Upper lobe of left lung (tissue), 6 donors: ENCODE results near the gene ZC3HAV1L. TPM values are rescaled to one million over a fixed set of nuclear protein-coding genes. Genes with fewer than 3 reads are reported as not detected.

ENCODE experiments used
- ATAC-seq, 2 donors: fragments of 200-7000 bp; cut with Tn5 transposase; one replicate each; pipeline ENCODE4 v1.9.1; 2022; ENCODE audit warnings: mild to moderate bottlenecking in 2 of 2, moderate library complexity in 2 of 2; ENCODE audit not compliant: low FRiP score in 2 of 2
- DNase-seq, 2 donors: peaks; one replicate each; pipeline ENCODE4 v3.0.0-alpha.2; 2019 to 2020
- H3K27ac ChIP-seq, 4 donors: fragments of 200-600 bp; sonication (generic); one replicate each; pipeline ENCODE4 v1.5.1; 2016 to 2019
- H3K27me3 ChIP-seq, 4 donors: fragments of 200-600 bp; sonication (generic); one replicate each; pipeline ENCODE4 v1.5.1; 2017 to 2019
- H3K36me3 ChIP-seq, 4 donors: fragments of 200-600 bp; sonication (generic); one replicate each; pipeline ENCODE4 v1.5.1; 2016 to 2019
- H3K4me1 ChIP-seq, 4 donors: fragments of 200-600 bp; sonication (generic); one replicate each; pipeline ENCODE4 v1.5.1; 2018 to 2019
- H3K4me3 ChIP-seq, 4 donors: fragments of 200-600 bp; sonication (generic); one replicate each; pipeline ENCODE4 v1.5.1; 2017 to 2019; ENCODE audit warnings: mild to moderate bottlenecking in 2 of 4, moderate library complexity in 1 of 4
- H3K9me3 ChIP-seq, 4 donors: fragments of 200-600 bp; sonication (generic); one replicate each; pipeline ENCODE4 v1.5.1; 2018 to 2019
- CTCF ChIP-seq, 6 experiments: fragments of 450-650 bp in 4 of 6; fragments of 200-600 bp in 2 of 6; sonication (generic) in 2 of 6; IDR thresholded peaks; one replicate each; pipeline ENCODE4 v1.5.1; 2016 to 2019; ENCODE audit warnings: antibody characterized with exemption in 6 of 6
- EP300 ChIP-seq, 4 donors: sonication (generic); formaldehyde crosslinking; IDR thresholded peaks; one replicate each; pipeline ENCODE4 v1.5.1; 2017; ENCODE audit warnings: antibody characterized with exemption in 4 of 4, control low read depth in 2 of 4
- POLR2A ChIP-seq, 4 donors: fragments of 450-650 bp; IDR thresholded peaks; one replicate each; pipeline ENCODE4 v1.5.1; 2016 to 2017; ENCODE audit warnings: antibody characterized with exemption in 4 of 4, mild to moderate bottlenecking in 2 of 4
- POLR2AphosphoS5 ChIP-seq, 2 donors: sonication (generic); formaldehyde crosslinking; IDR thresholded peaks; one replicate each; pipeline ENCODE4 v1.5.1; 2017; ENCODE audit warnings: antibody characterized with exemption in 2 of 2
- WGBS, 2 donors: methylation state at CpG; one replicate each; pipeline ENCODE4 v1.1.5; 2017 to 2018; 5-methylcytosine and 5-hydroxymethylcytosine counted together
- total RNA-seq, 6 donors: library from RNA; depleted of rRNA in 4 of 6; stranded (reverse); fragments of >200 nt in 4 of 6; gene quantifications; one replicate each; pipeline versions ENCODE4 v1.1.0 to v1.2.1, GENCODE V29; 2016 to 2021
- donor health status: DM: no; HTN: no; CAD: no; lungs with moderate emphysema.
- donor health status: DM: no; HTN: yes; CAD: no; lungs with severe emphysema.

ZC3HAV1L gene
- total RNA-seq, 6 donors from 2014 or later, result 3.4 to 12.6 (median 8.3) TPM

GRCh38 chr7:139044813-139045794 is 9.3 kb upstream of the ZC3HAV1L start:
- H3K9me3 ChIP-seq, result no peaks in the 10 kb centered on the region
- peaks cover 22 to 43% (median 40%) of the 10 kb centered on the region in 4 donors for H3K36me3 ChIP-seq
- H3K27ac ChIP-seq, result peak overlapping the region in 3 of 4 donors; percentile 5 to 66 (median 42)
- no peak for TF ChIP-seq POLR2AphosphoS5 (IDR thresholded peaks at IDR 0.05)
- no peak for TF ChIP-seq CTCF (IDR thresholded peaks at IDR 0.05)
- TF ChIP-seq POLR2A (IDR thresholded peaks at IDR 0.05), result no peak
- no peak for TF ChIP-seq EP300 (IDR thresholded peaks at IDR 0.05)
- H3K27me3 ChIP-seq, result no peaks in the 10 kb centered on the region
- no peak for DNase-seq
- no peak overlapping the region for H3K4me3 ChIP-seq
- 59 to 75% methylated on average over 5 of the region's 5 CpGs for WGBS, 2 donors
- no peak for ATAC-seq
- H3K4me1 ChIP-seq, result peaks cover 9 to 18% (median 13%) of the 10 kb centered on the region in 4 donors

GRCh38 chr7:139043823-139044812 is 8.3 kb upstream of the ZC3HAV1L start:
- no peaks in the 10 kb centered on the region for H3K9me3 ChIP-seq
- DNase-seq (no peak), ATAC-seq (no peak)
- no peaks in the 10 kb centered on the region for H3K27me3 ChIP-seq
- TF ChIP-seq EP300 (IDR thresholded peaks at IDR 0.05), result no peak
- TF ChIP-seq CTCF (IDR thresholded peaks at IDR 0.05), result no peak
- TF ChIP-seq POLR2A (IDR thresholded peaks at IDR 0.05), result no peak
- no peak for TF ChIP-seq POLR2AphosphoS5 (IDR thresholded peaks at IDR 0.05)
- WGBS, 2 donors, result 44 to 47% methylated on average over 14 of the region's 14 CpGs
- H3K4me3 ChIP-seq, result no peak overlapping the region
- peak overlapping the region; percentile 8 to 66 (median 56) for H3K27ac ChIP-seq
- H3K4me1 ChIP-seq, result peaks cover 9 to 18% (median 13%) of the 10 kb centered on the region in 4 donors
- H3K36me3 ChIP-seq, result peaks cover 14 to 33% (median 30%) of the 10 kb centered on the region in 4 donors

- Histone ChIP-seq H3K4me1 (peaks cover 9 to 19% (median 13%) of the 10 kb centered on the region in 4 donors), H3K27me3 (no peaks in the 10 kb centered on the region), H3K27ac (no peak overlapping the region), H3K4me3 (no peak overlapping the region), H3K36me3 (peaks cover 0 to 12% (median 7%) of the 10 kb centered on the region in 4 donors), H3K9me3 (no peaks in the 10 kb centered on the region)
- DNase-seq (no peak), ATAC-seq (no peak)
- TF ChIP-seq POLR2A (IDR thresholded peaks at IDR 0.05) (no peak), CTCF (IDR thresholded peaks at IDR 0.05) (no peak), EP300 (IDR thresholded peaks at IDR 0.05) (no peak), POLR2AphosphoS5 (IDR thresholded peaks at IDR 0.05) (no peak)
- 54 to 66% methylated on average over 6 of the region's 6 CpGs for WGBS, 2 donors
Observed at GRCh38 chr7:139041378-139042085, 5.7 kb upstream of the ZC3HAV1L start.

- WGBS, 2 donors, result 88 to 94% methylated on average over 2 of the region's 2 CpGs
Observed at GRCh38 chr7:139038691-139039090, 2.8 kb upstream of the ZC3HAV1L start.

More at GRCh38 chr7:139038691-139039090, 2.8 kb upstream of the ZC3HAV1L start:
- Histone ChIP-seq H3K9me3 (no peaks in the 10 kb centered on the region), H3K27ac (no peak overlapping the region), H3K4me3 (no peak overlapping the region), H3K36me3 (no peaks in the 10 kb centered on the region), H3K27me3 (no peaks in the 10 kb centered on the region), H3K4me1 (peaks cover 13 to 30% (median 15%) of the 10 kb centered on the region in 4 donors)
- DNase-seq (no peak), ATAC-seq (no peak)
- TF ChIP-seq POLR2A (IDR thresholded peaks at IDR 0.05), result no peak
- no peak for TF ChIP-seq POLR2AphosphoS5 (IDR thresholded peaks at IDR 0.05)
- no peak for TF ChIP-seq EP300 (IDR thresholded peaks at IDR 0.05)
- TF ChIP-seq CTCF (IDR thresholded peaks at IDR 0.05), result no peak
